ENCODE measurements around the gene ETFRF1. TPM values are rescaled to one million over a fixed set of nuclear protein-coding genes. Genes with fewer than 3 reads are reported as not detected.

The ETFRF1 gene
- total RNA-seq, 1 donor from 2014 or later = 14.2 TPM

- H3K9me3 Mint-ChIP-seq = no peaks in the 10 kb centered on the region
- H3K4me1 Mint-ChIP-seq (ENCODE audit: unreplicated experiment) = no peaks in the 10 kb centered on the region
- no peak overlapping the region for H3K27ac Mint-ChIP-seq
- peaks cover 17% of the 10 kb centered on the region for H3K36me3 Mint-ChIP-seq
- H3K27me3 Mint-ChIP-seq = no peaks in the 10 kb centered on the region
- DNase-seq (ENCODE audit: extremely low spot score, unreplicated experiment) = no peak
- no peak for TF ChIP-seq CTCF (conservative IDR thresholded peaks at IDR 0.05)
- H3K4me3 Mint-ChIP-seq = no peak overlapping the region
Measured at GRCh38 chr12:25213338-25213737, 18.3 kb downstream of the ETFRF1 start.

DNA sequence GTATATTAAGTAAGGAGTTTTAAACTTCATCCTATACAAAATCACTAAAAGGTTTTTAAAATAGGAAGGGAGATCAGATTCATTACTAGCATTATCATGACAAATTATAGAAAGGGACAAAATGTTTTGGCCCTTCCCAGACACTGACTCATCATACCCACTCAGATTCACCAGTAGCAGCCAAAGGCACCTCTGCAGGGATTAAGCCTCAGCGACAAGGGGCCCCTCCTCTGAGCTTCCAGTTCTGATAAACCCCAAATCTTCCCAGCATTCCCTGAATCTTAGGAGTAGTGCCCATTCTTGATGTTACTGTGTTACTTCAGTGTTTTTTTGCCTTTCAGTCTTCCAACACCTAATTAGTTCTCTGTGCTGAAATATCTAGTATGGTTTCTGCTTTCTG, 41.2 kb downstream of the ETFRF1 start:
- Mint-ChIP-seq H3K27me3 (no peaks in the 10 kb centered on the region), H3K36me3 (peaks cover 66% of the 10 kb centered on the region), H3K4me1 (ENCODE audit: unreplicated experiment) (no peaks in the 10 kb centered on the region), H3K4me3 (no peak overlapping the region), H3K27ac (no peak overlapping the region), H3K9me3 (no peaks in the 10 kb centered on the region)
- TF ChIP-seq CTCF (conservative IDR thresholded peaks at IDR 0.05) = no peak
- DNase-seq (ENCODE audit: extremely low spot score, unreplicated experiment) = no peak

DNA sequence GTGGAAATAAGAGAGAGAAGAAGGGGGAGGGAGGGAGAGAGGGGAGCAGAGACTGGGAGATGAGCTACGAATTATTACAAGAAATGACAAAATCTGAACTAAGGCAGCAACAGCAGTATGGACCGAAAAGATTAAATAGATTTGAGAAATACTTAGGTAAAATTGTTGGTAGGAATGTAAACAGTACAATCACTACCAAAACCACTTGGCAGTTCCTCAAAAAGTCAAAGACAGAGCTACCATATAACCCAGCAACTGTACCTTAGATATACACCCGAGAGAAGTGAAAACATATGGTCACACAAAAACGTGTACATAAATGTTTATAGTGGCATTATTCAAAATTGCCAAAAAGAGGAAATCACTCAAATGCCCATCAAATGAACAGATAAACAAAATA, 41.6 kb downstream of the ETFRF1 start:
- no peaks in the 10 kb centered on the region for H3K27me3 Mint-ChIP-seq
- DNase-seq (ENCODE audit: extremely low spot score, unreplicated experiment) = no peak
- no peak for TF ChIP-seq CTCF (conservative IDR thresholded peaks at IDR 0.05)
- H3K36me3 Mint-ChIP-seq = peaks cover 62% of the 10 kb centered on the region
- H3K27ac Mint-ChIP-seq = no peak overlapping the region
- no peak overlapping the region for H3K4me3 Mint-ChIP-seq
- H3K4me1 Mint-ChIP-seq (ENCODE audit: unreplicated experiment) = no peaks in the 10 kb centered on the region
- no peaks in the 10 kb centered on the region for H3K9me3 Mint-ChIP-seq

- no peaks in the 10 kb centered on the region for H3K27me3 Mint-ChIP-seq
- no peak for DNase-seq (ENCODE audit: extremely low spot score, unreplicated experiment)
- no peaks in the 10 kb centered on the region for H3K4me1 Mint-ChIP-seq (ENCODE audit: unreplicated experiment)
- H3K27ac Mint-ChIP-seq = no peak overlapping the region
- no peaks in the 10 kb centered on the region for H3K9me3 Mint-ChIP-seq
- H3K36me3 Mint-ChIP-seq = peaks cover 62% of the 10 kb centered on the region
- TF ChIP-seq CTCF (conservative IDR thresholded peaks at IDR 0.05) = peak; percentile 79
- no peak overlapping the region for H3K4me3 Mint-ChIP-seq
Measured at GRCh38 chr12:25241167-25242020, 46.4 kb downstream of the ETFRF1 start.

DNA sequence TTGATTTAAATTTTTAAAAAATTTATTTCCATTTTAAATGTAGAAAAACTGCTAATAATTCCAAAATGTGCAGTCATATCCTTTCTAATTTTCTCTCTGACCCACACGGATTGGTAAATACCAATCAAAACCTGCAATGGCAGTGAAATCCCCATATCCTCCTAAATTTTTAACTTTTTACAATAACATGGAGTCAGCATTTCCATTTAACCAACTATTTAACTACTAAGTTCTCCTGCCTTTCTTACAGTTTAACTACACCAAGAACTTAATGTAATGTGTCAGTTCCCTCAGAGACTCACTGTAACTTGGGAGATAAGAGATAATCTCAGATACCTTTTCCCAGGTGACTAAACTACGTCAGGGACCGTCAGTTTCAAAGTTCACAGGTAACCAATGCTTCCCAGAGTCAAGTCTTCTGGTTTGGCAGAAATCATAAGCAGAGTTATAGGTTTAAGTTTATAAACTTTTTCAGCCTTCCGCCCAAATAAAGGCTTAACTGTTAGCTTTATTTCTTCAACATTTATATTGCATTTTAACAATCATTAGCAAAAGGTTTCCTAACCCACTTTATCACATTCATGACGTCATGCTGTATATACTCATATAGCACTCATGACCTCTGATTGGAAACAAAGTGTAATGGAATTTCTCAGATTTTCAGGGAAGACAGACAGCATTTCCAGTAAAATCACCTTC, 48.1 kb downstream of the ETFRF1 start:
- Mint-ChIP-seq H3K27me3 (no peaks in the 10 kb centered on the region), H3K36me3 (peaks cover 51% of the 10 kb centered on the region), H3K27ac (peak overlapping the region; percentile 86)

More for the DNA sequence above, 48.1 kb downstream of the ETFRF1 start:
- Mint-ChIP-seq H3K9me3 (no peaks in the 10 kb centered on the region), H3K4me3 (no peak overlapping the region), H3K4me1 (ENCODE audit: unreplicated experiment) (peaks cover 5% of the 10 kb centered on the region)
- DNase-seq (ENCODE audit: extremely low spot score, unreplicated experiment) = no peak
- no peak for TF ChIP-seq CTCF (conservative IDR thresholded peaks at IDR 0.05)

Measured in type B pancreatic cell (in vitro differentiated cells).